Liver (tissue), 9 donors: ENCODE results near the gene FER. TPM values are rescaled to one million over a fixed set of nuclear protein-coding genes. Genes with fewer than 3 reads are reported as not detected.

ENCODE experiments used
- DNase-seq: peaks from one replicate; pipeline ENCODE4 v3.0.0-alpha.2; 2017; ENCODE audit warnings: low spot score
- H3K27ac ChIP-seq, 2 donors: one replicate each; pipeline ENCODE4 v1.7.0; 2013; ENCODE audit warnings: inconsistent platforms in 2 of 2, low read length in 2 of 2, control low read depth in 1 of 2, low read depth in 1 of 2, mild to moderate bottlenecking in 1 of 2
- H3K27me3 ChIP-seq, 4 donors: one replicate each; pipeline versions ENCODE4 v1.6.1 to v1.7.0; 2013; ENCODE audit warnings: low read length in 3 of 4, inconsistent platforms in 1 of 4, mild to moderate bottlenecking in 1 of 4, moderate library complexity in 1 of 4; ENCODE audit not compliant: control insufficient read depth in 4 of 4, insufficient read depth in 4 of 4
- H3K36me3 ChIP-seq, 4 donors: one replicate each; pipeline versions ENCODE4 v1.6.1 to v1.7.0; 2013; ENCODE audit warnings: low read length in 3 of 4, mild to moderate bottlenecking in 3 of 4, low read depth in 1 of 4, moderate library complexity in 1 of 4; ENCODE audit not compliant: control insufficient read depth in 4 of 4, insufficient read depth in 3 of 4
- H3K4me1 ChIP-seq, 4 donors: one replicate each; pipeline versions ENCODE4 v1.6.1 to v1.7.0; 2013; ENCODE audit warnings: low read length in 3 of 4, mild to moderate bottlenecking in 3 of 4, moderate library complexity in 1 of 4; ENCODE audit not compliant: control insufficient read depth in 4 of 4, insufficient read depth in 4 of 4
- H3K4me3 ChIP-seq, 3 donors: one replicate each; pipeline versions ENCODE4 v1.6.1 to v1.7.0; 2013; ENCODE audit warnings: low read length in 3 of 3, control low read depth in 1 of 3, low read depth in 1 of 3, mild to moderate bottlenecking in 1 of 3
- H3K9ac ChIP-seq, 2 donors: one replicate each; pipeline ENCODE4 v1.7.0; 2013; ENCODE audit warnings: low read length in 2 of 2, mild to moderate bottlenecking in 2 of 2, moderate library complexity in 2 of 2, control low read depth in 1 of 2, low read depth in 1 of 2
- H3K9me3 ChIP-seq, 4 donors: one replicate each; pipeline versions ENCODE4 v1.6.1 to v1.7.0; 2013; ENCODE audit warnings: low read length in 3 of 4; ENCODE audit not compliant: control insufficient read depth in 4 of 4
- ATF3 ChIP-seq: IDR thresholded peaks from 2 replicates; pipeline ENCODE4 v1.6.1; 2016; ENCODE audit warnings: antibody characterized with exemption
- EGR1 ChIP-seq, 2 donors: IDR thresholded peaks; 2 replicates each; pipeline ENCODE4 v1.6.1; 2016 to 2018; ENCODE audit warnings: antibody characterized with exemption in 2 of 2, low read depth in 2 of 2
- FOXA1 ChIP-seq: IDR thresholded peaks from 2 replicates; pipeline ENCODE4 v1.6.1; 2016; ENCODE audit warnings: antibody characterized with exemption
- FOXA2 ChIP-seq: IDR thresholded peaks from 2 replicates; pipeline ENCODE4 v1.6.1; 2016; ENCODE audit warnings: antibody characterized with exemption
- GABPA ChIP-seq, 2 donors: IDR thresholded peaks in 1 of 2; conservative IDR thresholded peaks in 1 of 2; 2 replicates each; pipeline ENCODE4 v1.6.1; 2016; ENCODE audit warnings: antibody characterized with exemption in 2 of 2, mild to moderate bottlenecking in 1 of 2, moderate library complexity in 1 of 2
- HNF4A ChIP-seq, 2 donors: conservative IDR thresholded peaks; 2 replicates each; pipeline ENCODE4 v1.6.1; 2016; ENCODE audit warnings: antibody characterized with exemption in 2 of 2, mild to moderate bottlenecking in 2 of 2
- HNF4G ChIP-seq: IDR thresholded peaks from 2 replicates; pipeline ENCODE4 v1.6.1; 2016; ENCODE audit warnings: antibody characterized with exemption
- JUND ChIP-seq, 2 donors: IDR thresholded peaks; 2 replicates each; pipeline ENCODE4 v1.6.1; 2016; ENCODE audit warnings: antibody characterized with exemption in 2 of 2
- MAX ChIP-seq: IDR thresholded peaks from 2 replicates; pipeline ENCODE4 v1.6.1; 2016; ENCODE audit warnings: antibody characterized with exemption
- NR2F2 ChIP-seq: IDR thresholded peaks from 2 replicates; pipeline ENCODE4 v1.6.1; 2016; ENCODE audit warnings: antibody characterized with exemption
- RAD21 ChIP-seq, 2 donors: IDR thresholded peaks; 2 replicates each; pipeline ENCODE4 v1.6.1; 2016; ENCODE audit warnings: antibody characterized with exemption in 2 of 2, mild to moderate bottlenecking in 2 of 2
- REST ChIP-seq: IDR thresholded peaks from 2 replicates; pipeline ENCODE4 v1.6.1; 2016; ENCODE audit warnings: antibody characterized with exemption, mild to moderate bottlenecking
- RXRA ChIP-seq, 2 donors: IDR thresholded peaks; 2 replicates each; pipeline ENCODE4 v1.6.1; 2017 to 2018; ENCODE audit warnings: antibody characterized with exemption in 2 of 2, mild to moderate bottlenecking in 1 of 2
- SP1 ChIP-seq: IDR thresholded peaks from 2 replicates; pipeline ENCODE4 v1.6.1; 2018; ENCODE audit warnings: antibody characterized with exemption, mild to moderate bottlenecking
- ZBTB33 ChIP-seq: IDR thresholded peaks from 2 replicates; pipeline ENCODE4 v1.6.1; 2016; ENCODE audit warnings: antibody characterized with exemption
- WGBS: extraction: QIAGEN DNeasy Blood & Tissue Kit; methylation state at CpG from one replicate; pipeline ENCODE4 v1.1.7; 2013; 5-methylcytosine and 5-hydroxymethylcytosine counted together
- polyA plus RNA-seq, 2 donors: library from polyadenylated mRNA; stranded (reverse) in 1 of 2; unstranded in 1 of 2; fragments of 200-250 nt in 1 of 2; fragments of >200 nt in 1 of 2; fragmentation: Nextera tagmentation in 1 of 2; extraction: Ambion mirVana in 1 of 2; gene quantifications; one replicate each; pipeline versions ENCODE4 v1.2.1 to v1.2.3, GENCODE V29; 2013 to 2015
- total RNA-seq, 2 donors: library from RNA; depleted of rRNA; stranded (reverse); fragments of >200 nt; gene quantifications; one replicate each; pipeline ENCODE4 v1.2.3, GENCODE V29; 2014
- donor health status: healthy.
- donor health status: healthy.
- donor health status: healthy.
- donor health status: healthy.
- donor health status: healthy.

The FER gene
- total and polyA plus RNA-seq, 4 donors = 0.83 to 9.8 (median 5.9) TPM

- Histone ChIP-seq H3K9ac (no peak overlapping the region), H3K36me3 (peaks cover 0 to 3% (median 0%) of the 10 kb centered on the region in 4 donors), H3K27me3 (no peaks in the 10 kb centered on the region), H3K4me3 (no peak overlapping the region), H3K27ac (no peak overlapping the region), H3K4me1 (no peaks in the 10 kb centered on the region), H3K9me3 (no peaks in the 10 kb centered on the region)
- 97% methylated on average over 4 of the region's 4 CpGs for WGBS
- no peak for TF ChIP-seq HNF4G
- TF ChIP-seq MAX = no peak
- TF ChIP-seq RXRA (IDR thresholded peaks at IDR 0.05) = no peak
- no peak for TF ChIP-seq GABPA (IDR thresholded peaks at IDR 0.05 in 1 of 2, conservative IDR thresholded peaks at IDR 0.05 in 1 of 2)
- no peak for TF ChIP-seq RAD21 (IDR thresholded peaks at IDR 0.05)
- no peak for TF ChIP-seq REST
- TF ChIP-seq SP1 = no peak
- no peak for TF ChIP-seq HNF4A (conservative IDR thresholded peaks at IDR 0.05)
- no peak for TF ChIP-seq EGR1 (IDR thresholded peaks at IDR 0.05; ENCODE audit: low read depth in 2 of 2)
- DNase-seq = no peak
Measured at GRCh38 chr5:109180668-109181067, 433.0 kb downstream of the FER start.

- Histone ChIP-seq H3K27ac (no peak overlapping the region), H3K9ac (no peak overlapping the region), H3K4me3 (no peak overlapping the region), H3K4me1 (peaks cover 0 to 2% (median 0%) of the 10 kb centered on the region in 4 donors), H3K27me3 (no peaks in the 10 kb centered on the region), H3K9me3 (no peaks in the 10 kb centered on the region), H3K36me3 (peaks cover 2 to 7% (median 5%) of the 10 kb centered on the region in 4 donors)
- TF ChIP-seq GABPA (IDR thresholded peaks at IDR 0.05 in 1 of 2, conservative IDR thresholded peaks at IDR 0.05 in 1 of 2) (no peak), NR2F2 (no peak), JUND (IDR thresholded peaks at IDR 0.05) (no peak), REST (no peak), ATF3 (no peak), FOXA1 (no peak), FOXA2 (no peak), SP1 (no peak), ZBTB33 (no peak)
- no peak for DNase-seq
- 97% methylated on average over 3 of the region's 3 CpGs for WGBS
Measured at GRCh38 chr5:109186759-109187158, 439.1 kb downstream of the FER start.
